H9 (cell line): ENCODE measurements around the gene CSTF3. TPM values are rescaled to one million over a fixed set of nuclear protein-coding genes. Genes with fewer than 3 reads are reported as not detected.

ENCODE experiments used
- DNase-seq: peaks from one replicate; pipeline ENCODE4 v3.0.0-alpha.2; 2017
- H2AFZ ChIP-seq: one replicate; pipeline ENCODE4 v1.6.1; 2013; ENCODE audit warnings: mild to moderate bottlenecking, low read length, control low read depth, moderate library complexity
- H2AK5ac ChIP-seq: 2 replicates; pipeline ENCODE4 v1.6.1; 2013; ENCODE audit warnings: low read length, control low read depth, mixed read lengths; ENCODE audit not compliant: insufficient read length
- H2BK120ac ChIP-seq: one replicate; pipeline ENCODE4 v1.6.1; 2013; ENCODE audit warnings: low read depth, mild to moderate bottlenecking, low read length, control low read depth, inconsistent platforms; ENCODE audit not compliant: poor library complexity, severe bottlenecking
- H2BK12ac ChIP-seq: 2 replicates; pipeline ENCODE4 v1.6.1; 2013; ENCODE audit warnings: low read length, control low read depth, mixed read lengths, low read depth; ENCODE audit not compliant: insufficient read length
- H2BK15ac ChIP-seq: 2 replicates; pipeline ENCODE4 v1.6.1; 2013; ENCODE audit warnings: low read depth, low read length, control low read depth
- H2BK20ac ChIP-seq: one replicate; pipeline ENCODE4 v1.6.1; 2013; ENCODE audit warnings: low read depth, mild to moderate bottlenecking, low read length, control low read depth, inconsistent platforms; ENCODE audit not compliant: poor library complexity, severe bottlenecking
- H2BK5ac ChIP-seq: 2 replicates; pipeline ENCODE4 v1.6.1; 2013; ENCODE audit warnings: low read length, control low read depth, mixed read lengths; ENCODE audit not compliant: insufficient read length
- H3K14ac ChIP-seq: 2 replicates; pipeline ENCODE4 v1.6.1; 2013; ENCODE audit warnings: low read length, control low read depth; ENCODE audit not compliant: insufficient read depth
- H3K18ac ChIP-seq: 2 replicates; pipeline ENCODE4 v1.6.1; 2013; ENCODE audit warnings: low read depth, mild to moderate bottlenecking, mixed read lengths, low read length, control low read depth; ENCODE audit not compliant: insufficient read length
- H3K23ac ChIP-seq: 2 replicates; pipeline ENCODE4 v1.6.1; 2013; ENCODE audit warnings: low read length, control low read depth, mixed read lengths, low read depth; ENCODE audit not compliant: insufficient read length
- H3K23me2 ChIP-seq: 2 replicates; pipeline ENCODE4 v1.6.1; 2013; ENCODE audit warnings: low read depth, mild to moderate bottlenecking, mixed read lengths, low read length, control low read depth; ENCODE audit not compliant: insufficient read length, poor library complexity, severe bottlenecking
- H3K27ac ChIP-seq: 2 replicates; pipeline ENCODE4 v1.5.1; 2013; ENCODE audit warnings: low read length, control low read depth, mixed read lengths, low read depth; ENCODE audit not compliant: insufficient read length
- H3K27me3 ChIP-seq: 2 replicates; pipeline ENCODE4 v1.6.1; 2013; ENCODE audit warnings: low read length, control low read depth, inconsistent platforms; ENCODE audit not compliant: insufficient read depth
- H3K4ac ChIP-seq: 2 replicates; pipeline ENCODE4 v1.6.1; 2013; ENCODE audit warnings: low read depth, mild to moderate bottlenecking, control low read depth, inconsistent platforms, low read length, moderate library complexity
- H3K4me1 ChIP-seq: 2 replicates; pipeline ENCODE4 v1.6.1; 2013; ENCODE audit warnings: low read length, control low read depth, inconsistent platforms; ENCODE audit not compliant: insufficient read depth
- H3K4me2 ChIP-seq: 2 replicates; pipeline ENCODE4 v1.6.1; 2013; ENCODE audit warnings: low read length, control low read depth, mixed read lengths; ENCODE audit not compliant: insufficient read length, insufficient read depth
- H3K56ac ChIP-seq: 2 replicates; pipeline ENCODE4 v1.6.1; 2013; ENCODE audit warnings: low read depth, mild to moderate bottlenecking, mixed read lengths, low read length, control low read depth; ENCODE audit not compliant: insufficient read length
- H3K79me1 ChIP-seq: 2 replicates; pipeline ENCODE4 v1.6.1; 2013; ENCODE audit warnings: low read depth, mild to moderate bottlenecking, moderate library complexity, low read length, control low read depth, inconsistent platforms; ENCODE audit not compliant: insufficient read depth, poor library complexity, severe bottlenecking
- H3K79me2 ChIP-seq: 2 replicates; pipeline ENCODE4 v1.6.1; 2013; ENCODE audit warnings: low read length, control low read depth, inconsistent platforms; ENCODE audit not compliant: insufficient read depth
- H3K9ac ChIP-seq: 2 replicates; pipeline ENCODE4 v1.6.1; 2013; ENCODE audit warnings: low read length, control low read depth, mixed read lengths; ENCODE audit not compliant: insufficient read length; ENCODE audit errors: extremely low read depth
- H3K9me3 ChIP-seq: one replicate; pipeline ENCODE4 v1.6.1; 2013; ENCODE audit warnings: low read depth, low read length, inconsistent platforms; ENCODE audit not compliant: control insufficient read depth
- H3T11ph ChIP-seq: one replicate; pipeline ENCODE4 v1.6.1; 2013; ENCODE audit warnings: mild to moderate bottlenecking, low read length, control low read depth, inconsistent platforms
- H4K20me1 ChIP-seq: one replicate; pipeline ENCODE4 v1.6.1; 2013; ENCODE audit not compliant: control insufficient read depth, insufficient read length, insufficient read depth
- H4K5ac ChIP-seq: 2 replicates; pipeline ENCODE4 v1.6.1; 2013; ENCODE audit warnings: low read depth, mild to moderate bottlenecking, mixed read lengths, low read length, control low read depth; ENCODE audit not compliant: insufficient read length
- H4K8ac ChIP-seq: replicated peaks from 2 replicates; pipeline ENCODE4 v1.6.1; 2013; ENCODE audit warnings: low read length, control low read depth, mixed read lengths, low read depth; ENCODE audit not compliant: insufficient read length
- H4K91ac ChIP-seq: 2 replicates; pipeline ENCODE4 v1.6.1; 2013; ENCODE audit warnings: low read depth, mild to moderate bottlenecking, moderate library complexity, mixed read lengths, low read length, control low read depth; ENCODE audit not compliant: insufficient read length
- H3K27ac Mint-ChIP-seq, 3 experiments: 2 replicates in 2 of 3; 3 replicates in 1 of 3; pipeline ENCODE4 v1.8.0; 2020 to 2021; ENCODE audit warnings: mixed read lengths in 3 of 3, mild to moderate bottlenecking in 1 of 3, moderate library complexity in 1 of 3
- H3K27me3 Mint-ChIP-seq: 2 replicates; pipeline ENCODE4 v1.8.0; 2021; ENCODE audit warnings: low read depth, mild to moderate bottlenecking, moderate library complexity, mixed read lengths
- H3K36me3 Mint-ChIP-seq, 3 experiments: 2 replicates in 2 of 3; 3 replicates in 1 of 3; pipeline ENCODE4 v1.8.0; 2020 to 2021; ENCODE audit warnings: low read depth in 3 of 3, mixed read lengths in 3 of 3; ENCODE audit not compliant: insufficient read depth in 1 of 3
- H3K4me1 Mint-ChIP-seq, 2 experiments: 2 replicates each; pipeline ENCODE4 v1.8.0; 2020; ENCODE audit warnings: mixed read lengths in 2 of 2
- H3K4me3 Mint-ChIP-seq, 2 experiments: 2 replicates in 1 of 2; 3 replicates in 1 of 2; pipeline ENCODE4 v1.8.0; 2020 to 2021; ENCODE audit warnings: mild to moderate bottlenecking in 2 of 2, mixed read lengths in 2 of 2, moderate library complexity in 1 of 2
- H3K9me3 Mint-ChIP-seq, 2 experiments: 2 replicates in 1 of 2; 3 replicates in 1 of 2; pipeline ENCODE4 v1.8.0; 2020; ENCODE audit warnings: mild to moderate bottlenecking in 2 of 2, mixed read lengths in 2 of 2, moderate library complexity in 1 of 2
- CTCF ChIP-seq: fragments of 200-600 bp; sonication (generic); conservative IDR thresholded peaks from 3 replicates; pipeline ENCODE4 v1.8.0; 2021; ENCODE audit warnings: antibody characterized with exemption, mild to moderate bottlenecking
- WGBS: extraction: QIAGEN DNeasy Blood & Tissue Kit; methylation state at CpG from one replicate; pipeline ENCODE4 v1.1.7; 2013; ENCODE audit warnings: missing lambda C conversion rate, low lambda C conversion rate, mixed read lengths; ENCODE audit not compliant: insufficient read length; ENCODE audit errors: extremely low coverage; 5-methylcytosine and 5-hydroxymethylcytosine counted together
- total RNA-seq: library from RNA; stranded (reverse); gene quantifications from 2 replicates; pipeline ENCODE4 v1.2.1, GENCODE V29; 2021

Gene CSTF3
- total RNA-seq, 1 experiment from 2014 or later, result 41.5 TPM

DNA sequence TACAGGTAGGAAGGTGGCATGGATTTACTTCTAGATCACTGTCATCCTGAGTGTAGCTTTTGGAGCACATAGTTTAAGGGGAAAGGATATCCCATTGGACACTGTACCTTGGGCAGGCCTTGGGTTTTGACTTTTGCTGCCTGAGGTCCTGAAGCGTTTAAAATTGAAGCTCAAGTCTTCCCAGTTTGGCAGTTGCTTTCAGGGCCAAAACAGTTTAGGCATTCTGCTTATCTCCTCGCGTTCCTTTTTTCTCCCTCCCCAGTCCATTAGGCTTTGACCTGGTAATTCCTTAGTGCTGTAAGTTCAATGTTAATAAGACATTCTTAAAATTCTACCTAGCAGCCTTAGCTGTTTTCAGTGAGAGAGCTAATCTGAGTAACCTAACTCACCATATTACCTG is 35.7 kb downstream of the CSTF3 start:
- H3K23ac ChIP-seq, result no peak overlapping the region
- no peaks in the 10 kb centered on the region for H3K9me3 ChIP-seq
- H3K4me2 ChIP-seq, result no peak overlapping the region
- H3K9me3 Mint-ChIP-seq, result no peaks in the 10 kb centered on the region
- DNase-seq, result no peak
- no peaks in the 10 kb centered on the region for H3K79me1 ChIP-seq
- no peak overlapping the region for H2BK15ac ChIP-seq
- peak overlapping the region; percentile 78 for H3K27ac ChIP-seq
- H3K18ac ChIP-seq, result no peak overlapping the region
- no peak overlapping the region for H3K9ac ChIP-seq
- peaks cover 26 to 27% of the 10 kb centered on the region in 2 experiments for H3K4me1 Mint-ChIP-seq
- H3K23me2 ChIP-seq, result no peaks in the 10 kb centered on the region
- H3K27me3 Mint-ChIP-seq, result no peaks in the 10 kb centered on the region
- no peak overlapping the region for H4K5ac ChIP-seq
- no peak overlapping the region for H4K8ac ChIP-seq
- no peaks in the 10 kb centered on the region for H3K79me2 ChIP-seq
- H3T11ph ChIP-seq, result no peak overlapping the region
- H2BK12ac ChIP-seq, result no peak overlapping the region
- no peak overlapping the region for H2BK120ac ChIP-seq
- no peak overlapping the region for H3K4ac ChIP-seq
- H4K91ac ChIP-seq, result no peak overlapping the region
- no peak overlapping the region for H3K56ac ChIP-seq
- H3K27me3 ChIP-seq, result no peaks in the 10 kb centered on the region
- no peak overlapping the region for H3K4me3 Mint-ChIP-seq
- peak overlapping the region in 2 of 3 experiments; percentile 74 to 94; a peak in 2 of 7 replicates for H3K27ac Mint-ChIP-seq
- no peak overlapping the region for H2BK5ac ChIP-seq
- WGBS, result no CpG with 5 or more reads among the region's 3 CpGs
- H2BK20ac ChIP-seq, result no peak overlapping the region
- no peak overlapping the region for H3K14ac ChIP-seq
- no peaks in the 10 kb centered on the region; the same call in 1 of the 2 replicates for H3K4me1 ChIP-seq
- no peak for TF ChIP-seq CTCF
- H4K20me1 ChIP-seq, result no peaks in the 10 kb centered on the region
- peaks cover 0 to 15% (median 13%) of the 10 kb centered on the region in 3 experiments for H3K36me3 Mint-ChIP-seq
- no peak overlapping the region for H2AK5ac ChIP-seq
- H2AFZ ChIP-seq, result no peak overlapping the region
